GM10266 (cell line): Measurements from ENCODE around the gene CRYM.
"Not testable (repeated sequence)": the region's sequence is repeated elsewhere in the genome, so short reads cannot be mapped to it uniquely, and the experiment has no call there.

Experiments
- DNase-seq: peaks from one replicate; pipeline ENCODE4 v3.0.0; 2012; ENCODE audit errors: extremely low spot score
- TF ChIP-seq, protein P1 (sequence below): IDR thresholded peaks from 2 replicates; pipeline ENCODE4 v1.5.1; 2012; ENCODE audit warnings: mild to moderate bottlenecking, low read depth; ENCODE audit not compliant: control insufficient read depth, insufficient read depth; ENCODE audit errors: missing control alignments

The CRYM gene

DNA sequence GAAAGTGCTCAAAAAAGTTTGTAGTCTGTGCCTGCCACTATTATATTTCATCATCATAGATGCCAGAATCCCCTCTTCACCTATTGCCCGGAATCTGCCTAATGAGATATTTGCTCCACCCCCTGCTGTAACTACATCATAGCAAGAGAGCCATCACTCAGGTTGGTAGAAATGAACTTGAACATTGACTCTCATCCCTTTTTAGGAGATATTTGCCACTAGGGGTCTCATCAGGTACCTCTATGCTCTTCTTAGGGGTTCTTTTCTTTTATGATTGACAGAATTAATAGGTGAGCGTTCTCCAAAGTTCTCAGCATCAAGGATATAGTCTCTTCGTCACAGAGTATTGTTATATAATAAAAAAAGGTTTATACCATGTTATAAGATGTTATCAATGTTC is 24.6 kb downstream of the CRYM start:
- no peak for DNase-seq
- TF ChIP-seq, protein P1, sequence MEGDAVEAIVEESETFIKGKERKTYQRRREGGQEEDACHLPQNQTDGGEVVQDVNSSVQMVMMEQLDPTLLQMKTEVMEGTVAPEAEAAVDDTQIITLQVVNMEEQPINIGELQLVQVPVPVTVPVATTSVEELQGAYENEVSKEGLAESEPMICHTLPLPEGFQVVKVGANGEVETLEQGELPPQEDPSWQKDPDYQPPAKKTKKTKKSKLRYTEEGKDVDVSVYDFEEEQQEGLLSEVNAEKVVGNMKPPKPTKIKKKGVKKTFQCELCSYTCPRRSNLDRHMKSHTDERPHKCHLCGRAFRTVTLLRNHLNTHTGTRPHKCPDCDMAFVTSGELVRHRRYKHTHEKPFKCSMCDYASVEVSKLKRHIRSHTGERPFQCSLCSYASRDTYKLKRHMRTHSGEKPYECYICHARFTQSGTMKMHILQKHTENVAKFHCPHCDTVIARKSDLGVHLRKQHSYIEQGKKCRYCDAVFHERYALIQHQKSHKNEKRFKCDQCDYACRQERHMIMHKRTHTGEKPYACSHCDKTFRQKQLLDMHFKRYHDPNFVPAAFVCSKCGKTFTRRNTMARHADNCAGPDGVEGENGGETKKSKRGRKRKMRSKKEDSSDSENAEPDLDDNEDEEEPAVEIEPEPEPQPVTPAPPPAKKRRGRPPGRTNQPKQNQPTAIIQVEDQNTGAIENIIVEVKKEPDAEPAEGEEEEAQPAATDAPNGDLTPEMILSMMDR, result no peak

DNA sequence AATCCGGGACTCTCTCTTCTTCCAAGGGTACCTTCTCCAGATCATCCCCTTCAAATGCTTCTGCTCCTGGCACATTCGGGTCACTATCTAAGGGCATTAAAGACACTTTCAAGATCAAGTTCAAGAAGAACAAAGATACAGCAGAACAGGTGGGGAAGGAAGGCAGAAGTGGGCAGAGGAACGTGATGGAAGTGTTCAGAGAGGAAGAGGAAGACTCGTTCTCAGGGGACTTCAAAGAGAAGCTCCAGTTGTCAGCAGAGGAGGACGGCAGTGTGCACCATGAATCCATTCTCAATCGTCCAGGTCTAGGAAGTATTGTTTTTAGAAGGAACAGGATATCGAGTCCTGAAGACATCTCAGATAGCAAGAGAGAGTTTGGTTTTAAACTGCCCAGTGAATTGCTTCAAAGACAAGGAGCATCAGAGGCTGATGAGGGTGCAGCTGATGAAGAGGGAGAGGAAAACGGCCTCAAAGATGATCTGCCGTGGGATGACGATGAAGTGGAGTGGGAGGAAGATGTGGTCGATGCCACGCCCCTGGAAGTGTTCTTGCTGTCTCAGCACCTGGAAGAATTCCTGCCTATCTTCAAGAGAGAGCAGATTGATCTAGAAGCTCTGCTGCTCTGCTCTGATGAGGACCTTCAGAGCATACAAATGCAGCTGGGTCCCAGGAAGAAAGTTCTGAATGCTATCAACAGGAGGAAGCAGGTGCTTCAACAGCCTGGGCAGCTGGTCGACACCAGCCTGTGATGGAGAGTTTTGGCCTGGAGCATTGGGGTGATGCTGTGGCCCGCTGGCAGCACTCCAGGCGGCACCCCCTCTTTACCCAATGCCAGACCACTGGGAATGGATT is 27.8 kb downstream of the CRYM start:
- DNase-seq, result no peak
- TF ChIP-seq, protein P1, result no peak

- not testable (repeated sequence) for DNase-seq
These were observed 29.9 kb downstream of the CRYM start for GRCh38 chr16:21248179-21248578.

DNA sequence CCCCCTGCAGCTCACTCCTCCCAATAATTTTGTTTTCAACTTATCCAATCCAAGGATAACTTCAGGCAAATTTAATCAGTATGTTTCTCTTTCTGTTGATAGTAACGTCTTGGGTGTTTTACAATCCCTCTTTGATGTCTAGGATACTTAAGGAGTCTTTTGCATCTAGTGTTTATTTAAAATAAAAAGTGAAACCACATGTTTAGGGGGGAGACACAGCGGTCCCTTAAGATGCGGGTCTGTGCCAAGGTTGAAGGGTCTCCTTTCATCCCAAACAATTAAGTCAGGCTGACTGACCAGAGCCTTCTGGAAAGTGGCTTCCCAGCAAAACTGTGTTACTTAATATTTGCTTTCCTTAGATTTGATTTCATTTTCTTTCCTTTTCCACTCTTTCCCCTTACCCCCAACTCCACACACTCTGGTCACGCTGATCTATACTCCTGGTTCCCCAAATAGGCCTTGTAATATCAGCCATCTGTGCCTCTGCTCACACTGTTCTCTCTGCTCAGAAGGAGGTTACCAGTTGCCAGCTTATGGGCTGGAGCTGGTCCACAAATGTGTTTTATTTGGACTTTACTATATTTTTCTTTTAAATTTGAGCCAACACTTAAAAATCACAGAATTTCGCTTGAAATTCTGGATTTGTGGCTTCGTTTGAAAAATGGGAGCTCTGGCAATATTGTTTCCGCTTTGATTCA is 33.4 kb downstream of the CRYM start:
- TF ChIP-seq, protein P1, result no peak
- DNase-seq, result no peak

- TF ChIP-seq, protein P1, result no peak
- no peak for DNase-seq
These were observed 35.3 kb downstream of the CRYM start for GRCh38 chr16:21242756-21243155.

GRCh38 chr16:21239646-21240045 is 38.4 kb downstream of the CRYM start:
- no peak for DNase-seq
- TF ChIP-seq, protein P1, result no peak

GRCh38 chr16:21236831-21237230 is 41.3 kb downstream of the CRYM start:
- DNase-seq, result no peak
- TF ChIP-seq, protein P1, result no peak

- TF ChIP-seq, protein P1, result no peak
- DNase-seq, result no peak
These were observed 42.9 kb downstream of the CRYM start for GRCh38 chr16:21235199-21235585.
